ENCODE measurements around the gene EHD4. TPM values are rescaled to one million over a fixed set of nuclear protein-coding genes. Genes with fewer than 3 reads are reported as not detected.
A peak's percentile ranks its signal among the peaks of the same experiment; 100 is the strongest.

Gene EHD4
- total and polyA plus RNA-seq, 9 of the 15 experiments (the other 6 are each of a cell fraction or from before 2014, with no cell fraction given) = 0.89 to 10.3 (median 6.4) TPM

- POLR2A ChIA-PET = interaction anchor here (0.5 kb wide), 1 partner anchor 65 kb away, joined by 4 read pairs; no protein-coding TSS in a partner anchor
- CTCF ChIA-PET (ENCODE audit: low intra/inter-chr PET ratio) = no interaction called here
- H3K9me1 ChIP-seq (ENCODE audit: control insufficient read depth, insufficient read depth, low read length) = no peaks in the 10 kb centered on the region
- ATAC-seq (no peak), DNase-seq (ENCODE audit: extremely low read depth in 1 of 4, low spot score in 3 of 4) (no peak), FAIRE-seq (no peak)
- H3K4me3 ChIP-seq = no peak overlapping the region
- 2% methylated on average over 9 of the region's 10 CpGs for WGBS (ENCODE audit: insufficient coverage, low coverage, missing lambda C conversion rate)
- H3K4me1 ChIP-seq (replicated peaks in 1 of 2; ENCODE audit: control insufficient read depth in 2 of 2, insufficient read depth in 2 of 2, low read length in 2 of 2) = no peaks in the 10 kb centered on the region; a peak in 1 of 5 replicates
- H2AFZ ChIP-seq (ENCODE audit: low read depth, low read length) = no peak overlapping the region
- H3K27me3 ChIP-seq (ENCODE audit: control insufficient read depth in 2 of 2, insufficient read depth in 2 of 2, low read length in 2 of 2) = peaks cover 38 to 58% of the 10 kb centered on the region in 2 experiments
- TF ChIP-seq ZBTB33 (CRISPR knock-in tag; IDR thresholded peaks at IDR 0.05) (no peak), THAP7 (CRISPR knock-in tag; IDR thresholded peaks at IDR 0.05) (no peak), ZNF263 (CRISPR knock-in tag; IDR thresholded peaks at IDR 0.05; ENCODE audit: borderline replicate concordance) (peak; percentile 50; the same call in 1 of the 2 replicates), OTX1 (CRISPR knock-in tag; IDR thresholded peaks at IDR 0.05) (no peak)
- peaks cover 14% of the 10 kb centered on the region; the same call in 1 of the 2 replicates for H4K20me1 ChIP-seq (replicated peaks; ENCODE audit: control insufficient read depth, insufficient read depth, low read length)
- no peaks in the 10 kb centered on the region for H3K9me3 ChIP-seq (replicated peaks; ENCODE audit: control insufficient read depth, insufficient read depth, low read depth, low read length)
- no peak overlapping the region for H3K4me2 ChIP-seq (ENCODE audit: insufficient read depth, low read length)
- no peaks in the 10 kb centered on the region for H3K36me3 ChIP-seq (ENCODE audit: control insufficient read depth, insufficient read depth, low read length)
- in situ Hi-C loops (cut with MboI) = no loop called here
- H3K27ac ChIP-seq (ENCODE audit: extremely low read depth, low read depth, low read length) = no peak overlapping the region
- no peak overlapping the region; a peak in 1 of 4 replicates for H3K9ac ChIP-seq (ENCODE audit: insufficient read depth in 1 of 2, low read depth in 2 of 2, low read length in 2 of 2)
- H3K79me2 ChIP-seq (ENCODE audit: control insufficient read depth, insufficient read depth, low read length) = no peaks in the 10 kb centered on the region
- no TSS peak for BruUV-seq (replicated peaks)
- intact Hi-C loops (cut with micrococcal nuclease) = no loop called here
Observed at GRCh38 chr15:42012928-42013482, 40.6 kb upstream of the EHD4 start.

Data from K562 (cell line).